Smooth muscle cell (in vitro differentiated cells): ENCODE results near the gene PHF21B. TPM values are rescaled to one million over a fixed set of nuclear protein-coding genes. Genes with fewer than 3 reads are reported as not detected.

Experiments used
- DNase-seq: peaks from one replicate; lab custom pipeline; 2025; ENCODE audit not compliant: unreplicated experiment; lab: John Stamatoyannopoulos, UW
- H2AFZ ChIP-seq: fragments of 200-600 bp; sonication (generic); 2 replicates; pipeline ENCODE4 v1.6.0; 2016; ENCODE audit warnings: antibody characterized with exemption, low read depth, mild to moderate bottlenecking
- H3F3A ChIP-seq: fragments of 200-600 bp; sonication (generic); 2 replicates; pipeline ENCODE4 v1.6.0; 2017; ENCODE audit warnings: antibody characterized with exemption, low read depth
- H3K27ac ChIP-seq: fragments of 200-600 bp; sonication (generic); 2 replicates; pipeline ENCODE4 v1.5.1; 2016; ENCODE audit warnings: low read depth, mild to moderate bottlenecking
- H3K27me3 ChIP-seq: fragments of 200-600 bp; sonication (generic); 2 replicates; pipeline ENCODE4 v1.6.1; 2016; ENCODE audit warnings: low read depth, mild to moderate bottlenecking
- H3K36me3 ChIP-seq: fragments of 200-600 bp; sonication (generic); 2 replicates; pipeline ENCODE4 v1.5.1; 2016; ENCODE audit warnings: low read depth
- H3K4me1 ChIP-seq: fragments of 200-600 bp; sonication (generic); 2 replicates; pipeline ENCODE4 v1.5.1; 2016; ENCODE audit warnings: low read depth
- H3K4me2 ChIP-seq: fragments of 200-600 bp; sonication (generic); 2 replicates; pipeline ENCODE4 v1.6.0; 2016; ENCODE audit warnings: mild to moderate bottlenecking
- H3K4me3 ChIP-seq: fragments of 200-600 bp; sonication (generic); 2 replicates; pipeline ENCODE4 v1.5.1; 2016; ENCODE audit warnings: mild to moderate bottlenecking
- H3K79me2 ChIP-seq: fragments of 200-600 bp; sonication (generic); 2 replicates; pipeline ENCODE4 v1.6.0; 2016; ENCODE audit warnings: low read depth, mild to moderate bottlenecking
- H3K9ac ChIP-seq: fragments of 200-600 bp; sonication (generic); 2 replicates; pipeline ENCODE4 v1.6.0; 2016; ENCODE audit warnings: low read depth
- H3K9me3 ChIP-seq: fragments of 200-600 bp; sonication (generic); replicated peaks from 2 replicates; pipeline ENCODE4 v1.5.1; 2016; ENCODE audit warnings: low read depth
- H4K20me1 ChIP-seq: fragments of 200-600 bp; sonication (generic); 2 replicates; pipeline ENCODE4 v1.6.0; 2016; ENCODE audit warnings: low read depth
- CTCF ChIP-seq: fragments of 200-600 bp; sonication (generic); IDR thresholded peaks from 2 replicates; pipeline ENCODE4 v1.5.1; 2017; ENCODE audit warnings: borderline replicate concordance, mild to moderate bottlenecking, antibody characterized with exemption; ENCODE audit not compliant: insufficient read depth, poor library complexity, severe bottlenecking
- WGBS: methylation state at CpG from one replicate; pipeline ENCODE4 v1.1.7; 2016; ENCODE audit warnings: low lambda C conversion rate; 5-methylcytosine and 5-hydroxymethylcytosine counted together
- polyA plus RNA-seq: library from polyadenylated mRNA; unstranded; fragments of >200 nt; fragmentation: Nextera tagmentation; extraction: Ambion mirVana; gene quantifications from 2 replicates; pipeline ENCODE4 v1.2.1, GENCODE V29; 2016
- total RNA-seq: library from RNA; depleted of rRNA; stranded (reverse); fragments of >200 nt; gene quantifications from 2 replicates; pipeline ENCODE4 v1.2.3, GENCODE V29; 2014

Gene PHF21B
- total and polyA plus RNA-seq, 2 experiments from 2014 or later, result 0.13 TPM

DNA sequence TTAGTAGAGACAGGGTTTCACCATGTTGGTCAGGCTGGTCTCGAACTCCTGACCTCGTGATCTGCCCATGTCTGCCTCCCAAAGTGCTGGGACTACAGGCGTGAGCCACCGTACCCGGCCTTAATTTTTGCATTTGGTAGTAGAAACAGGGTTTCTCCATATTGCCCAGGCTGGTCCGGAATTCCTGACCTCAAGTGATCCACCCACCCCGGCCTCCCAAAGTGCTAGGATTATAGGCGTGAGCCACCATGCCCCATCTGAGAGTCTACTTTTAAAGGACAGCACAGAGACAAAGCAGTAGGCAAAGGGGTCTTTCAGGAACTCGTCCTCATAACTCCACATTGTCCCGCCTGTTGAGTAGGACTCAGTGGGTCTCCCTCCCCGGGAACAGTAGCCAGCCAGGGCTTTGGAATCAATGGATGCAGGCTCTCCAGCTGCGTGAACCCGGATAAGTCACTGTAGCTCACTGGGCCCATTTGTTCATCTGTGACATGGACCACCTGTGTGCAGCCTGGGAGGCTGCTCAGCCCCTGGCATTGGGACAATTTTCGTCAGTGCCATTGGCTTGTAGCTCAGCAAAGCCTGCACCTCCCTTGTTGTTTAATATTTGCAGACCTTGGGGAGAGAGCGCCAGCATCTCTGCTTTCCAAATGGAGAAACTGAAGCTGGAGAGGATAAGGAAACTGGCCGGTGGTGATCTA is 171.3 kb downstream of the PHF21B start:
- no peak overlapping the region for H2AFZ ChIP-seq
- 91% methylated on average over 16 of the region's 16 CpGs for WGBS
- no peaks in the 10 kb centered on the region for H4K20me1 ChIP-seq
- H3K9me3 ChIP-seq, result no peaks in the 10 kb centered on the region
- H3K4me3 ChIP-seq, result no peak overlapping the region
- DNase-seq, result no peak
- no peak for TF ChIP-seq CTCF
- H3F3A ChIP-seq, result no peaks in the 10 kb centered on the region
- H3K27me3 ChIP-seq, result no peaks in the 10 kb centered on the region
- no peaks in the 10 kb centered on the region for H3K4me1 ChIP-seq
- no peak overlapping the region for H3K4me2 ChIP-seq
- H3K36me3 ChIP-seq, result no peaks in the 10 kb centered on the region
- no peak overlapping the region for H3K27ac ChIP-seq
- H3K9ac ChIP-seq, result no peak overlapping the region
- H3K79me2 ChIP-seq, result no peaks in the 10 kb centered on the region

GRCh38 chr22:44837481-44837880 is 172.3 kb downstream of the PHF21B start:
- no peak overlapping the region for H3K4me3 ChIP-seq
- H3K27me3 ChIP-seq, result no peaks in the 10 kb centered on the region
- no peaks in the 10 kb centered on the region for H3K4me1 ChIP-seq
- H3K9ac ChIP-seq, result no peak overlapping the region
- no peak overlapping the region for H3K27ac ChIP-seq
- no peak for TF ChIP-seq CTCF
- no peaks in the 10 kb centered on the region for H3K79me2 ChIP-seq
- WGBS, result 93% methylated on average over 15 of the region's 15 CpGs
- H3K36me3 ChIP-seq, result no peaks in the 10 kb centered on the region
- H4K20me1 ChIP-seq, result no peaks in the 10 kb centered on the region
- no peak for DNase-seq
- H3K4me2 ChIP-seq, result no peak overlapping the region
- no peak overlapping the region for H2AFZ ChIP-seq
- no peaks in the 10 kb centered on the region for H3K9me3 ChIP-seq
- no peaks in the 10 kb centered on the region for H3F3A ChIP-seq

DNA sequence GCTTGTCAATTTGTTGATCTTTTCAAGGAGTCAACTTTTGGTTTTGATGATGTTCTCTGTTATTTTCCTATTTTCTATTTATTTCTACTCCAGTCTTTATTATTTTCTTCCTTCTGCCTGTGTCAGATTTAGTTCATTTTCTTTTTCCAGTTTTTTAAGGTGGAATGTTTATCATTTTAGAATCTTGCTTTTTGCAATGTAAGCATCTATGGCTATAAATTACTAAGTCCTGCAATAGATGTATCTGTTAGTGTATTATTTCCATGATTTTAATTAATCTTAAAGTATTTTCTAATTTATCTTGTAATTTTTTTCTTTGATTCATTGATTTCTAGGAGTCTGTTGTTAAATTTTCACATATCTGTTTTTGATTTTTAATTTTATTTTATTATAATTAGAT is 175.7 kb downstream of the PHF21B start:
- Histone ChIP-seq H3K9me3 (no peaks in the 10 kb centered on the region), H3K36me3 (no peaks in the 10 kb centered on the region), H3K9ac (no peak overlapping the region), H3K79me2 (no peaks in the 10 kb centered on the region), H3F3A (no peaks in the 10 kb centered on the region), H2AFZ (no peak overlapping the region), H3K27me3 (no peaks in the 10 kb centered on the region), H3K4me2 (no peak overlapping the region), H3K4me3 (no peak overlapping the region), H4K20me1 (no peaks in the 10 kb centered on the region), H3K27ac (no peak overlapping the region), H3K4me1 (no peaks in the 10 kb centered on the region)
- no peak for DNase-seq
- no peak for TF ChIP-seq CTCF

DNA sequence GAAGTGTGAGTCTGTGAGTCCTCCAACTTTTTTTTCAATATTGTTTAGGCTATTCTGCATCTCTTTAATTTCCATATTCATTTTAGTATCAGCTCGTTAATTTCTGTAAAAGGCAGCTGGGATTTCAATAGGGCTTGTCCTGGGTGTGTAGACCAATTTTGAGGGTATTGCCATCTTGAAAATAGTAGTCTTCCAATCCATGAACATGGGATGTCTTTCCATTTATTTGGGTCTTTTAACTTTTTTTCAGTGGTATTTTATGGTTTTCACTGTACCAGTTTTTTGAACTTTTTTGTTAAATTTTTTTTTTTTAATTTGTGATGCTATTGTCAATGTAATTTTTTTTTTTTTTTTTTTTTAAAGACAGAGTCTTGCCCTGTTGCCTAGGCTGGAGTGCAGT is 177.9 kb downstream of the PHF21B start:
- H3K4me2 ChIP-seq, result no peak overlapping the region
- H2AFZ ChIP-seq, result no peak overlapping the region
- no peaks in the 10 kb centered on the region for H3F3A ChIP-seq
- no peak for DNase-seq
- H3K4me1 ChIP-seq, result no peaks in the 10 kb centered on the region
- H3K27me3 ChIP-seq, result no peaks in the 10 kb centered on the region
- H3K9me3 ChIP-seq, result no peaks in the 10 kb centered on the region
- H3K9ac ChIP-seq, result no peak overlapping the region
- 85% methylated on average over 1 of the region's 1 CpG for WGBS
- no peaks in the 10 kb centered on the region for H3K79me2 ChIP-seq
- no peak overlapping the region for H3K4me3 ChIP-seq
- no peaks in the 10 kb centered on the region for H3K36me3 ChIP-seq
- no peak for TF ChIP-seq CTCF
- H4K20me1 ChIP-seq, result no peaks in the 10 kb centered on the region
- no peak overlapping the region for H3K27ac ChIP-seq
